IPS DF 6.9 (cell line): ENCODE data around the gene SPAG16.

Experiments used
- DNase-seq: peaks from one replicate; pipeline ENCODE4 v3.0.0-alpha.2; 2013; ENCODE audit warnings: low read depth, low spot score
- H3K27ac ChIP-seq: one replicate; pipeline ENCODE4 v1.5.1; 2013; ENCODE audit warnings: low read length, control low read depth
- H3K27me3 ChIP-seq: 2 replicates; pipeline ENCODE4 v1.6.1; 2013; ENCODE audit warnings: mild to moderate bottlenecking, low read length; ENCODE audit not compliant: control insufficient read depth, insufficient read depth
- H3K36me3 ChIP-seq: 2 replicates; pipeline ENCODE4 v1.6.1; 2013; ENCODE audit warnings: low read length; ENCODE audit not compliant: control insufficient read depth, insufficient read depth
- H3K4me1 ChIP-seq: 2 replicates; pipeline ENCODE4 v1.6.1; 2013; ENCODE audit warnings: low read length; ENCODE audit not compliant: control insufficient read depth, insufficient read depth
- H3K4me3 ChIP-seq: 2 replicates; pipeline ENCODE4 v1.5.1; 2013; ENCODE audit warnings: mild to moderate bottlenecking, low read length
- H3K9me3 ChIP-seq: 2 replicates; pipeline ENCODE4 v1.6.1; 2013; ENCODE audit warnings: low read length, inconsistent platforms; ENCODE audit not compliant: control insufficient read depth, insufficient read depth
- WGBS: extraction: QIAGEN DNeasy Blood & Tissue Kit; methylation state at CpG from one replicate; pipeline ENCODE4 v1.1.7; 2013; ENCODE audit warnings: mixed read lengths, missing lambda C conversion rate; ENCODE audit not compliant: insufficient read length, insufficient coverage; 5-methylcytosine and 5-hydroxymethylcytosine counted together

Gene SPAG16

GRCh38 chr2:214410128-214410775 is 1126.0 kb downstream of the SPAG16 start:
- Histone ChIP-seq H3K36me3 (no peaks in the 10 kb centered on the region), H3K4me1 (no peaks in the 10 kb centered on the region), H3K27me3 (no peaks in the 10 kb centered on the region), H3K27ac (no peak overlapping the region), H3K9me3 (no peaks in the 10 kb centered on the region), H3K4me3 (no peak overlapping the region)
- no peak for DNase-seq
- WGBS: no CpG with 5 or more reads among the region's 13 CpGs

- Histone ChIP-seq H3K4me3 (no peak within 1 kb of the TSS), H3K36me3 (no peaks in the 10 kb centered on the region), H3K4me1 (no peaks in the 10 kb centered on the region), H3K27me3 (no peaks in the 10 kb centered on the region), H3K27ac (no peak within 1 kb of the TSS), H3K9me3 (no peaks in the 10 kb centered on the region)
- DNase-seq: peak; percentile 61
- WGBS: no CpG with 5 or more reads among the region's 19 CpGs
These were observed 1126.8 kb downstream of the SPAG16 start, which contains the start of gene VWC2L for GRCh38 chr2:214410918-214411554. TSS of gene VWC2L (plus strand) at chr2:214411054. CDS start at chr2:214414194, 3,140 bp downstream.

- Histone ChIP-seq H3K9me3 (no peaks in the 10 kb centered on the region), H3K4me3 (no peak overlapping the region), H3K36me3 (no peaks in the 10 kb centered on the region), H3K4me1 (no peaks in the 10 kb centered on the region), H3K27ac (no peak overlapping the region), H3K27me3 (no peaks in the 10 kb centered on the region)
- no CpG with 5 or more reads among the region's 1 CpG for WGBS
- DNase-seq: no peak
These were observed 1128.4 kb downstream of the SPAG16 start for GRCh38 chr2:214412679-214413078.

- Histone ChIP-seq H3K27ac (no peak overlapping the region), H3K4me3 (no peak overlapping the region), H3K36me3 (no peaks in the 10 kb centered on the region), H3K27me3 (no peaks in the 10 kb centered on the region), H3K4me1 (no peaks in the 10 kb centered on the region), H3K9me3 (no peaks in the 10 kb centered on the region)
- no CpG with 5 or more reads among the region's 4 CpGs for WGBS
- no peak for DNase-seq
These were observed 1152.2 kb downstream of the SPAG16 start for GRCh38 chr2:214436470-214436869.

- Histone ChIP-seq H3K27me3 (no peaks in the 10 kb centered on the region), H3K4me3 (no peak overlapping the region), H3K36me3 (no peaks in the 10 kb centered on the region), H3K4me1 (0 out of 2 replicates have a peak, but pooled peaks cover 1% of the 10 kb centered on the region), H3K27ac (no peak overlapping the region), H3K9me3 (no peaks in the 10 kb centered on the region)
- no peak for DNase-seq
- WGBS: no CpG with 5 or more reads among the region's 4 CpGs
These were observed 1166.0 kb downstream of the SPAG16 start for GRCh38 chr2:214450118-214450894.

- Histone ChIP-seq H3K27ac (no peak overlapping the region), H3K36me3 (no peaks in the 10 kb centered on the region), H3K27me3 (no peaks in the 10 kb centered on the region), H3K4me3 (no peak overlapping the region), H3K9me3 (no peaks in the 10 kb centered on the region), H3K4me1 (0 out of 2 replicates have a peak, but pooled peaks cover 1% of the 10 kb centered on the region)
- no peak for DNase-seq
- no CpG with 5 or more reads among the region's 2 CpGs for WGBS
These were observed 1167.4 kb downstream of the SPAG16 start for GRCh38 chr2:214451516-214452275.
